Thymus (tissue), 11 donors: ENCODE results near the gene RAB15. TPM values are rescaled to one million over a fixed set of nuclear protein-coding genes. Genes with fewer than 3 reads are reported as not detected.

Experiments
- DNase-seq, 9 donors: peaks; one replicate each; pipeline ENCODE4 v3.0.0-alpha.2; 2013; ENCODE audit warnings: low spot score in 9 of 9, low read depth in 6 of 9, missing footprints in 1 of 9
- H3K27ac ChIP-seq, 2 donors: one replicate each; pipeline ENCODE4 v1.5.1; 2013; ENCODE audit warnings: control low read depth in 1 of 2, low read depth in 1 of 2, low read length in 1 of 2, mild to moderate bottlenecking in 1 of 2, moderate library complexity in 1 of 2
- H3K27me3 ChIP-seq, 2 donors: one replicate each; pipeline ENCODE4 v1.5.1; 2013; ENCODE audit warnings: low read length in 1 of 2; ENCODE audit not compliant: control insufficient read depth in 2 of 2, insufficient read depth in 1 of 2
- H3K36me3 ChIP-seq, 2 donors: one replicate each; pipeline ENCODE4 v1.5.1; 2013; ENCODE audit warnings: low read length in 1 of 2, mild to moderate bottlenecking in 1 of 2, moderate library complexity in 1 of 2; ENCODE audit not compliant: control insufficient read depth in 2 of 2, insufficient read depth in 2 of 2
- H3K4me1 ChIP-seq, 2 donors: one replicate each; pipeline ENCODE4 v1.5.1; 2013; ENCODE audit warnings: low read length in 2 of 2; ENCODE audit not compliant: control insufficient read depth in 2 of 2, insufficient read depth in 2 of 2
- H3K4me3 ChIP-seq, 2 donors: one replicate each; pipeline ENCODE4 v1.5.1; 2013; ENCODE audit warnings: low read length in 2 of 2, control low read depth in 1 of 2, mild to moderate bottlenecking in 1 of 2
- H3K9me3 ChIP-seq, 2 donors: one replicate each; pipeline ENCODE4 v1.5.1; 2013; ENCODE audit warnings: low read length in 1 of 2, mild to moderate bottlenecking in 1 of 2; ENCODE audit not compliant: control insufficient read depth in 2 of 2, insufficient read depth in 1 of 2
- WGBS: extraction: QIAGEN DNeasy Blood & Tissue Kit; methylation state at CpG from one replicate; pipeline ENCODE4 v1.1.7; 2013; 5-methylcytosine and 5-hydroxymethylcytosine counted together
- polyA plus RNA-seq: library from polyadenylated mRNA; stranded (reverse); fragments of 200-250 nt; gene quantifications from one replicate; pipeline ENCODE4 v1.2.3, GENCODE V29; 2013
- total RNA-seq: library from RNA; stranded (reverse); fragments of 120-200 nt; gene quantifications from one replicate; pipeline ENCODE4 v1.2.4, GENCODE V29; 2013
- donor health status: healthy.

The RAB15 gene
- total and polyA plus RNA-seq, 2 donors = 6.8 to 8.8 TPM

DNA sequence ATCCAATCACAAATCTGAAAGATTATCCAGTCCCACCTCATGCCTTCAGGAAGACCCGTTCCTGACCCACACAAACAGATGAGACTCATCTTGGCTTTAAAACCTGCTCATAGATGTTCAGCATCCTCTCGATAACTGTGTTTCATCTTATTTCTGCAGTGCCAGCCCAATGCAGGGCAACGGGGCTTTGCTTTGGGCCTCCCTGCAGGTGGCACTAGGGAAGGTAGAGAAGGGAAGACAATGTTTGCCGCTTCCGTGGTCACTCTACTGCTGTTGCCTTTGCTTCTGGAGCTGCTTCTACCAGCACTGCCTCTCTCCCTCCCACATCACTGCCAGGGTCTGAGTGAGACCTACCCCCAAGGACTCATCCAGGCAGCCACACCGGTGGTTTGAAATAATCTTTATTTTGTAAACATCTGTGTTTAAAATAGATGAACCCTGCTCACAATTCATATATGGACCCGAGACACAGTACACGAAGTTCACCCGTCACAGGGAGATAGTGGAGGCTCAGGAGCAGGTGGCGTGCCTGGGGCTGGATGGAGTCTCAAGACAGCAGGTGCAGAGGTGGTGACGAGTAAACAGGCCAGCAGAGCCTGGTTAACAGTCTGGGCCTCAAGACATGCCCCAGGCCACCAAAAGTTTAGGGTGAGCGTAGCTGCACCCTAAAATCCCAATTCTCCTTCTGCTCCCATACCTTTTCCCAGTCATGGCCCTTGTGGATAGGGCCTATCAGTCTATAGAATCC is 26.5 kb downstream of the RAB15 start:
- Histone ChIP-seq H3K9me3 (no peaks in the 10 kb centered on the region), H3K27ac (no peak overlapping the region), H3K4me3 (no peak overlapping the region), H3K4me1 (peaks cover 0 to 19% of the 10 kb centered on the region in 2 donors), H3K36me3 (peaks cover 27 to 57% of the 10 kb centered on the region in 2 donors), H3K27me3 (no peaks in the 10 kb centered on the region)
- no peak for DNase-seq
- 88% methylated on average over 12 of the region's 12 CpGs for WGBS

GRCh38 chr14:64944861-64945260 is 27.3 kb downstream of the RAB15 start:
- WGBS = 97% methylated on average over 4 of the region's 4 CpGs
- Histone ChIP-seq H3K9me3 (no peaks in the 10 kb centered on the region), H3K27ac (no peak overlapping the region), H3K36me3 (peaks cover 31 to 52% of the 10 kb centered on the region in 2 donors), H3K4me1 (peaks cover 0 to 19% of the 10 kb centered on the region in 2 donors), H3K27me3 (no peaks in the 10 kb centered on the region), H3K4me3 (no peak overlapping the region)
- no peak for DNase-seq

DNA sequence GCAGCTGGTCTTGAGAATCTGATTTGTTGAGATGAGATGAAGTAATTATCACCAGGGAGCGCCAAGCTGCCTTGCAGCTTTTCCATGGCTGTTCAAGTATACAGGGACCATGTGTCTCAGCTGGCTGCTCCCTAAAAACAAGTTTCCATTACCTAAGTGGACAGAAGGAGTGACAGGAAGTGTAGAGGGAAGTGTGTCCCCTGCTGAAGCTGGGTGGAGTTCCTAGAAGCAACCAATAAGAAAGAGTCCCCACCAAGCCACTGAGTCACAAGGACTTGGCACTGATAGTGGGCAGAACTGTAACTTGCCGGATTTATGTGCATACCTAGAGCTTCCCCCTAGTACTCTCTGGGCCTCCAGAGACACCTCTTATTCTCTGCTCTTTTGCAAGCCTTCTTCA is 28.1 kb downstream of the RAB15 start:
- no peak for DNase-seq
- Histone ChIP-seq H3K9me3 (no peaks in the 10 kb centered on the region), H3K27me3 (no peaks in the 10 kb centered on the region), H3K27ac (no peak overlapping the region), H3K4me1 (peaks cover 0 to 22% of the 10 kb centered on the region in 2 donors), H3K36me3 (peaks cover 35 to 60% of the 10 kb centered on the region in 2 donors), H3K4me3 (no peak overlapping the region)
- WGBS = 97% methylated on average over 2 of the region's 2 CpGs

DNA sequence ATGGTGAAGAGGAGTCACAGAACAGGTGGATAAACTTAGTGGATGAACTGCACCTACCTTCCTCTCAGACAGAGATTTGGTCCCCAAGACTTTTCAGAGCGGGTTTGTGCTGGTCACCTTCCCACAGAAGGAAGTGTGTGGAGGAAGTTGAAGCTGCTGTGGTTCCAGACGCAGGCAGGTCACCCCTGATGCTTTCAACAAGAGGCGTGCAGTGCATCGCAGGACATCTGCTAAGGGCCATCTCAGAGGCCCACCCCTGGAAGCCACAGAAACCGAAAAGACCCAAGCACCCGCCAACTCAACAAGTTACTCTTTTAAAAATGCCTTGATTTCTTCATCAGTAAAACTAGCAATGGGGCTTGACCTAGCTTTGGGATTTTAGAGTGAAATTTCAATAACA is 28.6 kb downstream of the RAB15 start:
- Histone ChIP-seq H3K27me3 (no peaks in the 10 kb centered on the region), H3K4me1 (peaks cover 0 to 22% of the 10 kb centered on the region in 2 donors), H3K4me3 (no peak overlapping the region), H3K36me3 (peaks cover 35 to 59% of the 10 kb centered on the region in 2 donors), H3K9me3 (no peaks in the 10 kb centered on the region), H3K27ac (peak overlapping the region in 1 of 2 donors; percentile 31)
- no peak for DNase-seq
- WGBS = 49% methylated on average over 6 of the region's 6 CpGs

- DNase-seq = no peak
- no peaks in the 10 kb centered on the region for H3K9me3 ChIP-seq
- H3K36me3 ChIP-seq = peaks cover 33 to 54% of the 10 kb centered on the region in 2 donors
- H3K4me1 ChIP-seq = peaks cover 0 to 22% of the 10 kb centered on the region in 2 donors
- H3K27me3 ChIP-seq = no peaks in the 10 kb centered on the region
- H3K27ac ChIP-seq = peak within 1 kb of the TSS in 1 of 2 donors; percentile 31
- H3K4me3 ChIP-seq = no peak within 1 kb of the TSS
- WGBS = 90% methylated on average over 13 of the region's 13 CpGs
Measured at GRCh38 chr14:64942531-64943111, 29.5 kb downstream of the RAB15 start, which contains the start of gene GPX2. GPX2 (minus strand) TSS chr14:64942745; CDS start chr14:64942726, 19 bp downstream.

- no peaks in the 10 kb centered on the region for H3K9me3 ChIP-seq
- H3K4me1 ChIP-seq = peaks cover 0 to 9% of the 10 kb centered on the region in 2 donors
- H3K27me3 ChIP-seq = no peaks in the 10 kb centered on the region
- WGBS = 87% methylated on average over 3 of the region's 3 CpGs
- H3K27ac ChIP-seq = no peak overlapping the region
- H3K4me3 ChIP-seq = no peak overlapping the region
- no peak for DNase-seq
- H3K36me3 ChIP-seq = peaks cover 41 to 49% of the 10 kb centered on the region in 2 donors
Measured at GRCh38 chr14:64940336-64940910, 31.7 kb downstream of the RAB15 start.

- DNase-seq = no peak
- Histone ChIP-seq H3K27me3 (no peaks in the 10 kb centered on the region), H3K4me3 (no peak overlapping the region), H3K27ac (no peak overlapping the region), H3K4me1 (peaks cover 0 to 7% of the 10 kb centered on the region in 2 donors), H3K36me3 (peaks cover 44 to 49% of the 10 kb centered on the region in 2 donors), H3K9me3 (no peaks in the 10 kb centered on the region)
- WGBS = 91% methylated on average over 3 of the region's 3 CpGs
Measured at GRCh38 chr14:64939817-64940190, 32.3 kb downstream of the RAB15 start.

GRCh38 chr14:64938972-64939816 is 32.9 kb downstream of the RAB15 start:
- Histone ChIP-seq H3K9me3 (no peaks in the 10 kb centered on the region), H3K27ac (no peak overlapping the region), H3K27me3 (no peaks in the 10 kb centered on the region), H3K4me1 (peaks cover 0 to 7% of the 10 kb centered on the region in 2 donors), H3K4me3 (no peak overlapping the region), H3K36me3 (peaks cover 47 to 49% of the 10 kb centered on the region in 2 donors)
- no peak for DNase-seq
- 98% methylated on average over 17 of the region's 17 CpGs for WGBS
